ENCODE measurements around the gene PIMREG.

PIMREG gene

GRCh38 chr17:6443692-6444570 lies at the start of gene PIMREG:
PIMREG (plus strand) TSS chr17:6444455; CDS start chr17:6445111, 656 bp downstream.
- in situ Hi-C loops (cut with HindIII; ENCODE audit: low sequenced_read_pairs), result no loop called here

- in situ Hi-C loops (cut with HindIII; ENCODE audit: low sequenced_read_pairs), result no loop called here
These were observed 45.3 kb upstream of the PIMREG start for GRCh38 chr17:6398955-6399354.

DNA sequence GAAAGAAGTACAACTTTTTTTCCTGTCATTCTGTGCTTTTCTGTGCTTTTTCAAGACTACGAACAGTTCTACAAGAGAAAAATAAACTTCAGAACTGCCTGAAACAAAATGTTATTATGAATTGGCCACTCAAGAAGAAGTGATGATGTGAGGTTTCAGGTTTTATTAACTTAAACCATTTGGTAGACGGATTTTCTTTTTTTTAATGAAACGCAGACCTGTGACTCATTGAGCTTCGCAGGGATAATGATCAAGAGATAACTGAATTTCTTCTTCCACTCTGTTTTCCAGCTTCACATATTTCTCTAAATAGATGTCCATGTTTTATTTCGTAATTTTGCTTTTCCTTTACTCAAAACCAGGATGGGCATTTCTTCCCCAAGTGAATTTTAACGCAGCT lies 42.0 kb upstream of the PIMREG start:
- in situ Hi-C loops (cut with HindIII; ENCODE audit: low sequenced_read_pairs), result no loop called here

DNA sequence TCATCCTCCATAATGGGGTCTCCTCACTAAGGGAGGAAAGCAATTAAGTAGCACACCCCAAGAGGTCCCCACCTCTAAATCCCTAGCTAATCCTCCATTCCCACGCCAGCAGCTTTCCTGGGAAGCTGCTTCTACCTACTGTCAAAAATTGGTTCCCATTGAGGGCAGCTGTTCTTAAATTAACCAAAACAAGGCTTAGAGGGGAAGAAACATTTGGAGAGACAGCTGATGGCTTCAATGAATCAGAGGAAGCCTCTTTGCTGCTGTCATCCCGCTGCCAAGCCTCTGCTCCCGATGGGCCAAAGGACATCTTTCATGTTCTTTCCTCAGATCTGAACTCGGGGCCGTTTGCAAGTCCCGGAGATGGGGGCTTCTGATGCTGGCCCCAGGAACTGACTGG lies 36.0 kb upstream of the PIMREG start:
- in situ Hi-C loops (cut with HindIII; ENCODE audit: low sequenced_read_pairs), result no loop called here

GRCh38 chr17:6408735-6409134 lies 35.5 kb upstream of the PIMREG start:
- in situ Hi-C loops (cut with HindIII; ENCODE audit: low sequenced_read_pairs), result no loop called here

DNA sequence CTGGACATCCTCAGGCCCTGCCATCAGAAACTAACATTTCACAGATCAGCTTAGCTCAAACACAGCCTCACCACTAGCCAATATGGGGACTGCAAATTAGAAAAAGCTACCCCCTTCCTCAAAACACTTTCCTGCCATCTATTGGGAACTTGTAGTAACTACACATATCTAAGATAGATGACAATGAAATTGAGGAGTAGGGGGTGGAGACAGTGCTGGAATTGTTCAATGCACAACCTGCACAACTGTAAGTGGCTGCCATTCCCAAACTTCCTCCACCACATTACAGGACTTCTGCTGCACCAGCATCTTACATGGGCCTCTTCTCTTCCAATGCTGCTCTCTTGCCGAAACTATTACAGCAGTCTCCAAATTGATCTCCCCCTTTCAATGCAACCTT lies 31.2 kb upstream of the PIMREG start:
- in situ Hi-C loops (cut with HindIII; ENCODE audit: low sequenced_read_pairs), result no loop called here

- in situ Hi-C loops (cut with HindIII; ENCODE audit: low sequenced_read_pairs), result no loop called here
These were observed 28.6 kb upstream of the PIMREG start for GRCh38 chr17:6415616-6416015.

GRCh38 chr17:6420173-6420641 lies 24.0 kb upstream of the PIMREG start:
- in situ Hi-C loops (cut with HindIII; ENCODE audit: low sequenced_read_pairs), result no loop called here

DNA sequence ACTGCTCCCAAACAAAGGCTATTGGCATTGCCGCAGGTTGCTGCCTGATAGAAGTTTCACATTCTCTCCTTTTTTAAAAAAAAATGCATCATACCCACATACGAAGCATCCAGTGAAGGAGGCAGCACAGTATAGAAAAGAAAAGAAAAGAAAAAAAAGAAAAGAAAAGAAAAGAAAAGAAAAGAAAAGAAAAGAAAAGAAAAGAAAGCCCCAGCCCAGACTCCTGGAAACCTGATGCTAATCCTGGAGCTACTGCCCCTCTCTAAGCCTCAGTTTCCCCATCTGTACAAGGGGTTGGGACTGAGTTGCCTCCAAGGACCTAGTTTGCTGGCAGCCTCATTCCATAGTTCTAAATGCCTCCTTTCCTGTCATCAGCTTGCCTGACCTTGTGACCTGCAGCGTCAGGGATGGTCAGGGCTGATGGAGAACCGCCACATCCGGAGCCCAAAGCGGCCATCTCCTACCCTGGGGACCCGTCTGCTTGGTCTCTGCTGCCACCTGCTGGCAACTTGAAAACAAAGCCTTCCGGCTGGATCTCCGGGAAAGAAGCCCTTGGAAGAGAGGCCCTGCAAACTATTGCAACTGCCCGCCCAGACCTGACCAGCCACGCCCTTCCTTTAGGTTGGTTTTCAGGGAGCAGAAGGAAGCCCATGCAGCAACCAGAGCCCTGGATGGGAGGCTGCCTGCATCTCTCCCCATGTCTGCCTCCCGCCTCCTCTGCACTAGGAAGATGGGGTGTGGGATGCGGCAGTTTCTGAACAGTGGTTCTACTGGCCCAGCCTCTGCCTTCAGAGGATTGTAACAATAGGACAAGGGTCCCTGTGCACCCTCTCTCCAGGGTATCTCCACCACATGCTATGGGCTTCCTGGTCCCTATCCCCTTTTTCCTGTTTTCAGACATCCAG lies 22.3 kb upstream of the PIMREG start:
- in situ Hi-C loops (cut with HindIII; ENCODE audit: low sequenced_read_pairs), result no loop called here

DNA sequence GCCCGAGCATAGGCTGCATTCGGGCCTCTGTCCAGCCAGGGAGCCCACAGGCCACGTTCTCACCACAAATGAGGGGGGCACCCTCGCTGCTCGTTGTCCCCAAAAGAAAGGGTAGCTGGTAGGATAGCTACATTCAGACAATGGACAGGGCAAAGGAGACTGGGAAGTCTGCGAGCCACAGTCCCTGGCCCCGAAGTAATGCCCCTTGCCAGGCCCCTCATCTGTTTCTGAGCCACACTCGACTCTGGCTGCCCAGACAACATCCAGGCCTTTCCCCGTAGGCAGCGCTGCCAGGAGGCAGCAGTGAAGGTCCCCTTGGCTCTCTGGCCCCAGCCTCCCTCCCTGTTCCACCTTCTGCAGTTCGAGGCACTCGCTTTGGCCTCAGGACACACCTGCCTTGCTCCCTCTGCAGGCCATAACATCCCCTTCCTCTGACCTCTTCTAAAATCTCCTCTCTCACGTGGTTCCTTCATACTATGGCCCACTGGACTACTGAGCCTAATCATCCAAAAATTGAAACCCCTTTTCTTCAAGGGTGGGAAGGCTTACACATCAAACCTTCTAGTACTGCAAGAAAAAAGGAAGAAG lies 21.5 kb upstream of the PIMREG start:
- in situ Hi-C loops (cut with HindIII; ENCODE audit: low sequenced_read_pairs), result no loop called here

GRCh38 chr17:6423931-6424330 lies 20.3 kb upstream of the PIMREG start:
- in situ Hi-C loops (cut with HindIII; ENCODE audit: low sequenced_read_pairs), result no loop called here

- in situ Hi-C loops (cut with HindIII; ENCODE audit: low sequenced_read_pairs), result no loop called here
These were observed 18.8 kb upstream of the PIMREG start for GRCh38 chr17:6425407-6425806.

DNA sequence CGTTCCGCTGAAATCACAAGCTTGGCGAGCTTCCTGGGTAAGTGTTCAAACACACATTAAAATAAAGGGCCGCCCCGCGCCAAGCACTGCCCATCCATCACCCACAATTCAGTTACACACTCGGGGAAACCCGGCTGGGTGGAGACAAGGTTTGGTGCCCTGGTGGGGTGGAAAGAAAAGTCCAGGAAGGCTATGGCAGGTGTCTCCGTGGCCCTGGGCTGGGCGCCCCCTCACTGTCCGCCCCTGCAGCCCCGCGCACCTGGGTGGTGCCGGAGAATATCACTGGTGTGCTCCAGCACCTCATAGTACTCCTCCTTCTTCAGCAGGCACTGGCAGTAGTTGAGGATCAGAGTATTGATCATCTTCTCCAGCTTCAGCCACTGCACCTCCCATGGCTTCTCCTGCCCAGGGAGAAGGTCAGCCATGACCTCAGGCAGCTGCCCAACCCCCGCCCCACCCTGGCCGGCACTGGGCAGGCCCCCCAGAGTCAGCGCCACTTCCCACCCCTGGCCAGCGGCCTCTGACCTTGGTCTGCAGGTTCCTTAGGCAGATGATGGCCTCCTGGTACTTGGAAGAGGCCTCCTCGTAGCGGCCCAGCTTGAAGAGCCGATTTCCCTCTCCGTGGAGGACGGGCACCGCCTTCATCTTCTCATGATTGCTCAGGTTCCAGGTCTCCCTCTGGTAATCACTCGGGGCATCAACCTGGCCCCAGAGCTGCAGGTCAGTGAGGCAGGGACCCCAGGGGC lies 17.7 kb upstream of the PIMREG start:
- in situ Hi-C loops (cut with HindIII; ENCODE audit: low sequenced_read_pairs), result no loop called here

DNA sequence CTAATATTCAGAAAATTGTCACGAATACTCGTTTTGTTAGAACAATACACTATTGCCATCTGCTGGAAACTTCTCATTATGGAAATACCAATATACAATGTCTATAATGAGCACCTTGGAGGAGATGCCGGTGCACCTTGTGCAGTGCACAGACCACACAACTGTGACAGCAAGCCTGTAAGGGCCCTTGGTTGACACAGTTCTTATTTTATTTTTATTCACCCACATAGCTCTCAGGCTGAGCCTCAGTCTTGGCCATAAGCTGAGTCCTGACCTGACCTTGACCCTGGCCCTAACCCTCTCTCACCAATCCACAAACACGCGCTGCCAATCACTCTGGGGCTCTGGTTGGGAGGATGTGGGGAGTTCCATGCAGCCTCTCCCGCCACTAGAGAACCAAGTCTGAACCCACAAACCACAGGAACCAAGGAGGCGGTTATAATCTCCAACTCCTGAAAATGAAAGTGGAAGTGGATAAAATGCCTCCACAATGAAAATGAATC lies 16.9 kb upstream of the PIMREG start:
- in situ Hi-C loops (cut with HindIII; ENCODE audit: low sequenced_read_pairs), result no loop called here

DNA sequence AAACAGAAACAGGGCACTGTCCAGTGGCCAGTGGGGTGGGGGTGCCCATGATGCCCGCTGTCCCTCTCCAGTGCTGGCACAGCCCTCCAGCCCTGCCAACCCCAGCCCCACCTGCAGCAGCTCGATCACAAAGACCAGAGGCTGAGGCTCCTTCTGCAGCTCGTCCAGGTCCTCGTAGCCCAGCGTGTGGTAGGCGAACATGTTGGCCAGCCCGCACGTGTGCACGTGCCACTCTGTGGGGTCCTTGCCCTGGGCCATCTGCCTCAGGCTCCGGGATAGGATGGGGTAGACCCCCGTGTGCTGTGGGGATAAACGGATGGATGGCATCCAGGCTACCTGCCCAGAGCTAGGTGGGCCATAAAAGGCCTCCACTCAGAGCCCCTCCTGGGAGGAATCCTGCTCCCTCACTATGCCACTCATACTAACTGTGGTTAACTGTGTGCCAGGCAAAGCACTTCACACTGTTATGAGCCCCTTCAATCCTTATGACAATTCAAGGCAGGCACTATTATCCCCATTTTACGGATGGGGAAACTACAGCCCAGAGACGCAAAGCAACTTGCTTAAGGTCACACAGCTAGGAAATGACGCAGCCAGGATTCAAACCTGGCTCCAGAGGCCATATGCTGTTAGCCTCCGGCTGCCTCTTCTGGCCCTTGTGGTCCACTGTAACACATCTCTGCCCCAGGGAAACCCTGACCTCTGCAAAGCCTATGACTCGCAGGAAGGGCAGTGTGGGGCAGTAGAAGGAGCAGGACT lies 15.9 kb upstream of the PIMREG start:
- in situ Hi-C loops (cut with HindIII; ENCODE audit: low sequenced_read_pairs), result no loop called here

DNA sequence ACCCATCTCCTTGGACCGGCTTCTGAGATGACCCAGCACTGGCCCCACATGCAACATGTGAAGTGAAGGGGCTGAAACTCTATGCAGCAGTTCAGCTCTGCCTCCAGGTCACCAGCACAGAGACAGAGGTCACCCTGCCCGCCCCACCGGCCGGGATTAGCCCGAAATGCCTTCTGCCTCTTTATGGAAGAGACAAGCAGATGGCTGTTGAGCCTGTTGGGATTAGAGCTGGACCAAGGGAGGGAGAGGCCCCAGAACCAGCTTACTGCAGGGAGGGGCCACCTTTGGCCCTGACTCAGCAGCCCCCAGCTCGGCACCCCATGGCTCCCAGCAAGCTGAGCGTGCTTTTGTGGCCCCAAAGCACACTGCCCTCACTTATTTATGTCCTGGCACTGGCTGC lies 15.0 kb upstream of the PIMREG start:
- in situ Hi-C loops (cut with HindIII; ENCODE audit: low sequenced_read_pairs), result no loop called here

DNA sequence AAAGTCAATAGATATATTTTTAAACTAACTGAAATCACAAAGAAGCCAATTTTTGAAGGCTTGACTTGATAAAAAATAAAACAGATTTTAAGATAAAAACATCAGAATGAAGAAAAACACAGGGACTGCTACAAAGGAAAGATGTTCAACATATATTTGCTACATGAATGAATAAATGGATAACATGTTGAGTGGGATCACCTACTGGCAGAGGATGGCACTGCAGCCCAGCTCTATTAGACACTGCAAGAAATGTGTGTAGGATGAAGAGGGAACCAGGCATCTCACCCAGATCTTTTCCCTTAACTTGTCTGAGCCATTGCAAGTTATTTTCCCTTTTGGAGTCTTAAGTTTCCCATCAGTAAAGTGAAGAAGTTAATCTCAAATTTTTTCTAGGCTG lies 13.5 kb upstream of the PIMREG start:
- in situ Hi-C loops (cut with HindIII; ENCODE audit: low sequenced_read_pairs), result no loop called here

- in situ Hi-C loops (cut with HindIII; ENCODE audit: low sequenced_read_pairs), result no loop called here
These were observed 9.2 kb upstream of the PIMREG start, which contains the start of gene AIPL1 for GRCh38 chr17:6435051-6435450. AIPL1 (minus strand) TSS chr17:6435121; CDS start chr17:6435104, 17 bp downstream.

- in situ Hi-C loops (cut with HindIII; ENCODE audit: low sequenced_read_pairs), result no loop called here
These were observed 8.3 kb upstream of the PIMREG start for GRCh38 chr17:6435968-6436367.

GRCh38 chr17:6437466-6437865 lies 6.8 kb upstream of the PIMREG start:
- in situ Hi-C loops (cut with HindIII; ENCODE audit: low sequenced_read_pairs), result no loop called here
